ENCODE measurements around the gene TSPOAP1. TPM values are rescaled to one million over a fixed set of nuclear protein-coding genes. Genes with fewer than 3 reads are reported as not detected.

Gene TSPOAP1
- total and polyA plus RNA-seq, 2 of the 4 experiments (the other 2 are of a cell fraction), result 0.90 to 1.6 TPM

DNA sequence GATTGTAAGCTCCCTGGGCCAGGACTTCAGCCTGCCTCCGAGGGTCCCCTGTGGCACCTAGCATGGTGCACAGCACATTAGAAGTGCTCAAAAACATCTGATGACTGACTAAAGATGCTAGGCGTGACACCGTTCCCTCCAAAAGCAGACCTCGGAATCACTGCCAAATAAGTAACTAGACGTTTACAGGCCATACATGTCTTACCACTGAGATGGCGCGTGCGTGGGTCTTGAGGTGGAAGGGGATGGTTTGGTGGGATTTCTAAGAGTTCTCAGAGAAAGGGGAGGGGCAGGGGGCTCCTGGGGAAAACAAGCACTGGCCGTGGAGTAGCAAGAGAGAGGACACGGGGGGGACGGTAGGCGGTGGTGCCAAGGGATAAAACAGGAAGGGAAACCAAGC lies 60.3 kb downstream of the TSPOAP1 start:
- Histone ChIP-seq H3K9me3 (ENCODE audit: control insufficient read depth, insufficient read depth, low read length) (no peaks in the 10 kb centered on the region), H3K27ac (ENCODE audit: insufficient read depth, low read length) (no peak overlapping the region), H3K18ac (ENCODE audit: low read depth, low read length) (no peak overlapping the region), H2BK15ac (ENCODE audit: low read depth, low read length) (no peak overlapping the region), H2AFZ (replicated peaks; ENCODE audit: low read length, poor library complexity) (no peak overlapping the region), H3K79me1 (ENCODE audit: low read depth in 1 of 2, low read length in 2 of 2) (no peaks in the 10 kb centered on the region), H3K36me3 (ENCODE audit: control insufficient read depth, insufficient read depth, low read length) (no peaks in the 10 kb centered on the region), H2AK5ac (ENCODE audit: low read depth, low read length) (no peak overlapping the region), H2BK120ac (ENCODE audit: low read depth, low read length) (no peak overlapping the region), H3K4me3 (ENCODE audit: insufficient read depth, low read depth, low read length) (no peak overlapping the region), H2BK5ac (ENCODE audit: low read depth, low read length, poor library complexity, severe bottlenecking) (no peak overlapping the region), H3K27me3 (ENCODE audit: control insufficient read depth, insufficient read depth, low read length) (peaks cover 6% of the 10 kb centered on the region), H4K8ac (ENCODE audit: low read depth in 2 of 2, low read length in 2 of 2) (no peak overlapping the region), H2BK20ac (ENCODE audit: low read depth, low read length) (no peak overlapping the region), H3K4ac (ENCODE audit: low read depth, low read length) (no peak overlapping the region), H3K23ac (ENCODE audit: low read depth, low read length) (no peak overlapping the region), H4K91ac (ENCODE audit: insufficient read depth, low read depth, low read length) (no peak overlapping the region), H2AK9ac (replicated peaks; ENCODE audit: low read depth, low read length, poor library complexity) (no peak overlapping the region), H4K20me1 (ENCODE audit: insufficient read depth, low read length) (no peaks in the 10 kb centered on the region), H3K4me1 (ENCODE audit: control insufficient read depth, insufficient read depth, low read length) (no peaks in the 10 kb centered on the region), H4K5ac (ENCODE audit: low read depth, low read length) (no peak overlapping the region), H3K4me2 (ENCODE audit: low read depth, low read length) (no peak overlapping the region), H3K9me1 (ENCODE audit: insufficient read depth, low read length) (no peaks in the 10 kb centered on the region), H3K56ac (ENCODE audit: extremely low read depth, insufficient read depth, low read length) (no peak overlapping the region), H3K9ac (ENCODE audit: low read depth, low read length) (no peak overlapping the region), H3K14ac (replicated peaks; ENCODE audit: low read depth, low read length) (no peak overlapping the region)
- no TSS peak for BruUV-seq (replicated peaks)
- TF ChIP-seq CHD1 (IDR thresholded peaks at IDR 0.05; ENCODE audit: low read depth, low read length) (no peak), CEBPB (IDR thresholded peaks at IDR 0.05; ENCODE audit: low read depth, low read length) (no peak), RFX5 (IDR thresholded peaks at IDR 0.05; ENCODE audit: low read depth, low read length) (no peak), NFE2L2 (IDR thresholded peaks at IDR 0.05; ENCODE audit: low read depth, low read length) (no peak), RAD21 (IDR thresholded peaks at IDR 0.05; ENCODE audit: low read length) (no peak), BHLHE40 (IDR thresholded peaks at IDR 0.05; ENCODE audit: low read depth, low read length) (no peak), FOS (IDR thresholded peaks at IDR 0.05; ENCODE audit: low read depth, low read length) (no peak), MAFK (IDR thresholded peaks at IDR 0.05; ENCODE audit: low read depth, low read length) (no peak), MXI1 (IDR thresholded peaks at IDR 0.05; ENCODE audit: borderline replicate concordance, low read depth, low read length) (no peak), SMC3 (IDR thresholded peaks at IDR 0.05; ENCODE audit: low read depth, low read length) (no peak), RCOR1 (IDR thresholded peaks at IDR 0.05; ENCODE audit: insufficient replicate concordance, low read length) (no peak)
- TF ChIP-seq, protein P1, sequence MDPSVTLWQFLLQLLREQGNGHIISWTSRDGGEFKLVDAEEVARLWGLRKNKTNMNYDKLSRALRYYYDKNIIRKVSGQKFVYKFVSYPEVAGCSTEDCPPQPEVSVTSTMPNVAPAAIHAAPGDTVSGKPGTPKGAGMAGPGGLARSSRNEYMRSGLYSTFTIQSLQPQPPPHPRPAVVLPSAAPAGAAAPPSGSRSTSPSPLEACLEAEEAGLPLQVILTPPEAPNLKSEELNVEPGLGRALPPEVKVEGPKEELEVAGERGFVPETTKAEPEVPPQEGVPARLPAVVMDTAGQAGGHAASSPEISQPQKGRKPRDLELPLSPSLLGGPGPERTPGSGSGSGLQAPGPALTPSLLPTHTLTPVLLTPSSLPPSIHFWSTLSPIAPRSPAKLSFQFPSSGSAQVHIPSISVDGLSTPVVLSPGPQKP (IDR thresholded peaks at IDR 0.05; ENCODE audit: borderline replicate concordance, low read depth, low read length), result no peak
- TF ChIP-seq, protein P2, sequence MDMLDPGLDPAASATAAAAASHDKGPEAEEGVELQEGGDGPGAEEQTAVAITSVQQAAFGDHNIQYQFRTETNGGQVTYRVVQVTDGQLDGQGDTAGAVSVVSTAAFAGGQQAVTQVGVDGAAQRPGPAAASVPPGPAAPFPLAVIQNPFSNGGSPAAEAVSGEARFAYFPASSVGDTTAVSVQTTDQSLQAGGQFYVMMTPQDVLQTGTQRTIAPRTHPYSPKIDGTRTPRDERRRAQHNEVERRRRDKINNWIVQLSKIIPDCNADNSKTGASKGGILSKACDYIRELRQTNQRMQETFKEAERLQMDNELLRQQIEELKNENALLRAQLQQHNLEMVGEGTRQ (IDR thresholded peaks at IDR 0.05; ENCODE audit: low read depth, low read length), result no peak
- TF ChIP-seq, protein P3, sequence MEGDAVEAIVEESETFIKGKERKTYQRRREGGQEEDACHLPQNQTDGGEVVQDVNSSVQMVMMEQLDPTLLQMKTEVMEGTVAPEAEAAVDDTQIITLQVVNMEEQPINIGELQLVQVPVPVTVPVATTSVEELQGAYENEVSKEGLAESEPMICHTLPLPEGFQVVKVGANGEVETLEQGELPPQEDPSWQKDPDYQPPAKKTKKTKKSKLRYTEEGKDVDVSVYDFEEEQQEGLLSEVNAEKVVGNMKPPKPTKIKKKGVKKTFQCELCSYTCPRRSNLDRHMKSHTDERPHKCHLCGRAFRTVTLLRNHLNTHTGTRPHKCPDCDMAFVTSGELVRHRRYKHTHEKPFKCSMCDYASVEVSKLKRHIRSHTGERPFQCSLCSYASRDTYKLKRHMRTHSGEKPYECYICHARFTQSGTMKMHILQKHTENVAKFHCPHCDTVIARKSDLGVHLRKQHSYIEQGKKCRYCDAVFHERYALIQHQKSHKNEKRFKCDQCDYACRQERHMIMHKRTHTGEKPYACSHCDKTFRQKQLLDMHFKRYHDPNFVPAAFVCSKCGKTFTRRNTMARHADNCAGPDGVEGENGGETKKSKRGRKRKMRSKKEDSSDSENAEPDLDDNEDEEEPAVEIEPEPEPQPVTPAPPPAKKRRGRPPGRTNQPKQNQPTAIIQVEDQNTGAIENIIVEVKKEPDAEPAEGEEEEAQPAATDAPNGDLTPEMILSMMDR (conservative IDR thresholded peaks at IDR 0.05; ENCODE audit: low read depth, low read length), result no peak
- WGBS, 2 experiments (ENCODE audit: extremely low coverage in 2 of 2, insufficient read length in 1 of 2), result 56% methylated on average over 3 of the region's 12 CpGs; no CpG with 5 or more reads in 1 of the 2 experiments
- ChIA-PET CTCF (interaction anchor here (1.2 kb wide), 1 partner anchor 19 kb away, joined by 3 read pairs; no protein-coding TSS in a partner anchor), POLR2A (ENCODE audit: unreplicated experiment) (no interaction called here)
- intact Hi-C loops (cut with micrococcal nuclease) (no loop called here), in situ Hi-C loops (cut with MboI; ENCODE audit: low sequenced_read_pairs) (no loop called here), dilution Hi-C loops (cut with HindIII; ENCODE audit: low sequenced_read_pairs, unreplicated experiment) (no loop called here)
- no peak for DNase-seq
- no peak for ATAC-seq (ENCODE audit: low read depth)

All from IMR-90 (cell line).